Choroid plexus epithelial cell (primary cell): ENCODE data around the gene GVQW3.

Source experiments
- DNase-seq: peaks from one replicate; pipeline ENCODE4 v3.0.0-alpha.2; 2010; ENCODE audit warnings: low read depth
- H3K4me3 ChIP-seq: 2 replicates; pipeline ENCODE4 v1.5.1; 2011; ENCODE audit warnings: low read depth, mild to moderate bottlenecking, control low read depth, low read length, moderate library complexity
- CTCF ChIP-seq: conservative IDR thresholded peaks from 2 replicates; pipeline ENCODE4 v1.5.1; 2011; ENCODE audit warnings: low read depth, mild to moderate bottlenecking, control low read depth, inconsistent platforms, low read length, moderate library complexity

The GVQW3 gene

GRCh38 chr11:76380977-76381719, at the start of gene GVQW3, which contains the start of gene THAP12:
Gene GVQW3, plus strand, starts transcription at chr11:76381323. Its CDS starts 506 bp downstream, at chr11:76381829.
Gene THAP12, minus strand, starts transcription at chr11:76381132. Its CDS starts 296 bp downstream, at chr11:76380836.
- H3K4me3 ChIP-seq = peak within 1 kb of the TSS; percentile 86
- peak; percentile 99 for DNase-seq
- no peak for TF ChIP-seq CTCF

GRCh38 chr11:76334826-76335389, 46.2 kb upstream of the GVQW3 start:
- no peak for DNase-seq
- no peak overlapping the region for H3K4me3 ChIP-seq
- no peak for TF ChIP-seq CTCF

GRCh38 chr11:76335842-76336241, 45.3 kb upstream of the GVQW3 start:
- no peak for TF ChIP-seq CTCF
- no peak for DNase-seq
- H3K4me3 ChIP-seq = no peak overlapping the region

- no peak overlapping the region for H3K4me3 ChIP-seq
- no peak for DNase-seq
- no peak for TF ChIP-seq CTCF
Observed at GRCh38 chr11:76336597-76336996, 44.5 kb upstream of the GVQW3 start.

- TF ChIP-seq CTCF = no peak
- no peak overlapping the region for H3K4me3 ChIP-seq
Observed at GRCh38 chr11:76337469-76337868, 43.7 kb upstream of the GVQW3 start.

GRCh38 chr11:76337923-76338322, 43.2 kb upstream of the GVQW3 start:
- no peak for TF ChIP-seq CTCF
- no peak for DNase-seq
- H3K4me3 ChIP-seq = no peak overlapping the region

More at GRCh38 chr11:76337469-76337868, 43.7 kb upstream of the GVQW3 start:
- DNase-seq = no peak
